Spleen (tissue), 11 donors: ENCODE measurements around the gene SLC23A3. TPM values are rescaled to one million over a fixed set of nuclear protein-coding genes. Genes with fewer than 3 reads are reported as not detected.

ENCODE experiments used
- DNase-seq: peaks from one replicate; pipeline ENCODE4 v3.0.0-alpha.2; 2020
- H3K27ac ChIP-seq, 8 donors: fragments of 200-600 bp; sonication (generic) in 7 of 8; 1 replicate in 4 of 8; 2 replicates in 4 of 8; pipeline versions ENCODE4 v1.5.0 to v1.8.0; 2016 to 2021; ENCODE audit warnings: inconsistent platforms in 4 of 8, mild to moderate bottlenecking in 4 of 8, moderate library complexity in 1 of 8
- H3K27me3 ChIP-seq, 7 donors: fragments of 200-600 bp; sonication (generic) in 6 of 7; replicated peaks in 1 of 7; 1 replicate in 4 of 7; 2 replicates in 3 of 7; pipeline versions ENCODE4 v1.5.0 to v1.8.0; 2016 to 2021; ENCODE audit warnings: inconsistent platforms in 3 of 7, mild to moderate bottlenecking in 1 of 7
- H3K36me3 ChIP-seq, 6 donors: fragments of 200-600 bp; sonication (generic) in 5 of 6; 1 replicate in 4 of 6; 2 replicates in 2 of 6; pipeline versions ENCODE4 v1.5.0 to v1.8.0; 2016 to 2021; ENCODE audit warnings: inconsistent platforms in 2 of 6
- H3K4me1 ChIP-seq, 6 donors: fragments of 200-600 bp; sonication (generic) in 5 of 6; 1 replicate in 3 of 6; 2 replicates in 3 of 6; pipeline versions ENCODE4 v1.5.0 to v1.8.0; 2016 to 2021; ENCODE audit warnings: inconsistent platforms in 3 of 6
- H3K4me3 ChIP-seq, 8 donors: fragments of 200-600 bp; sonication (generic) in 7 of 8; 1 replicate in 4 of 8; 2 replicates in 4 of 8; pipeline versions ENCODE4 v1.5.0 to v1.8.0; 2016 to 2021; ENCODE audit warnings: inconsistent platforms in 4 of 8, mild to moderate bottlenecking in 4 of 8, moderate library complexity in 2 of 8
- H3K9me3 ChIP-seq, 8 donors: fragments of 200-600 bp; sonication (generic) in 7 of 8; 1 replicate in 4 of 8; 2 replicates in 4 of 8; pipeline versions ENCODE4 v1.5.0 to v1.8.0; 2016 to 2021; ENCODE audit warnings: inconsistent platforms in 4 of 8
- CTCF ChIP-seq, 11 experiments: fragments of 200-600 bp in 7 of 11; fragments of 450-650 bp in 4 of 11; sonication (generic) in 4 of 11; IDR thresholded peaks in 8 of 11; conservative IDR thresholded peaks in 3 of 11; 1 replicate in 7 of 11; 2 replicates in 4 of 11; pipeline versions ENCODE4 v1.4.0 to v1.8.0; 2016 to 2021; ENCODE audit warnings: antibody characterized with exemption in 11 of 11, inconsistent platforms in 4 of 11, mild to moderate bottlenecking in 1 of 11
- POLR2A ChIP-seq, 3 donors: fragments of 450-650 bp; IDR thresholded peaks; one replicate each; pipeline ENCODE4 v1.5.1; 2017; ENCODE audit warnings: antibody characterized with exemption in 3 of 3, mild to moderate bottlenecking in 1 of 3
- POLR2AphosphoS5 ChIP-seq, 3 donors: sonication (generic); formaldehyde crosslinking; IDR thresholded peaks; one replicate each; pipeline ENCODE4 v1.5.1; 2017; ENCODE audit warnings: antibody characterized with exemption in 3 of 3
- WGBS, 5 donors: extraction: QIAGEN DNeasy Blood & Tissue Kit in 3 of 5; methylation state at CpG; one replicate each; pipeline versions ENCODE4 v1.1.5 to v1.1.7; 2013 to 2018; 5-methylcytosine and 5-hydroxymethylcytosine counted together
- intact Hi-C: fragments of 100-400 bp; cut with DNase I; formaldehyde crosslinking; loops from one replicate; pipeline ENCODE4 v1.15.0; 2023; ENCODE audit warnings: low total_unique reads
- polyA plus RNA-seq, 3 donors: library from polyadenylated mRNA; stranded (reverse); fragments of 200-250 nt; gene quantifications; one replicate each; pipeline ENCODE4 v1.2.1, GENCODE V29; 2013
- total RNA-seq, 7 donors: library from RNA; depleted of rRNA in 3 of 7; stranded (reverse); fragments of >200 nt in 3 of 7; fragmentation: NEBNext Ultra II Directional in 4 of 7; extraction: Animal tissue kit (Norgen Biotek cat#: 25700) in 4 of 7; gene quantifications; one replicate each; pipeline versions ENCODE4 v1.1.0 to v1.2.1, GENCODE V29; 2016 to 2021
- donor health status: healthy with polysubstance abuse.
- donor health status: DM: no; HTN: no; CAD: no; lungs with moderate emphysema.
- donor health status: DM: no; HTN: no; CAD: no.
- donor health status: Bipolar disorder and iron deficiency.
- donor health status: healthy.
- donor health status: DM: no; HTN: no; CAD: no.
- donor health status: DM: yes; HTN: yes; CAD: no.

SLC23A3 gene
- total and polyA plus RNA-seq, 10 donors: 1.2 to 5.0 (median 3.0) TPM

- Histone ChIP-seq H3K27ac (no peak overlapping the region), H3K4me3 (no peak overlapping the region), H3K27me3 (no peaks in the 10 kb centered on the region), H3K4me1 (no peaks in the 10 kb centered on the region), H3K36me3 (peaks cover 0 to 98% (median 81%) of the 10 kb centered on the region in 6 donors), H3K9me3 (no peaks in the 10 kb centered on the region)
- 84 to 91% (median 87%) methylated on average over 4 to 6 of the region's 6 CpGs for WGBS, 5 donors
- TF ChIP-seq POLR2AphosphoS5 (IDR thresholded peaks at IDR 0.05) (no peak), POLR2A (IDR thresholded peaks at IDR 0.05) (no peak), CTCF (IDR thresholded peaks at IDR 0.05 in 8 of 11, conservative IDR thresholded peaks at IDR 0.05 in 3 of 11) (no peak)
- DNase-seq: no peak
- intact Hi-C loops: no loop called here
Measured at GRCh38 chr2:219142329-219142728, 27.5 kb downstream of the SLC23A3 start.

- TF ChIP-seq POLR2AphosphoS5 (IDR thresholded peaks at IDR 0.05) (no peak), POLR2A (IDR thresholded peaks at IDR 0.05) (no peak), CTCF (IDR thresholded peaks at IDR 0.05 in 8 of 11, conservative IDR thresholded peaks at IDR 0.05 in 3 of 11) (no peak)
- H3K27me3 ChIP-seq: no peaks in the 10 kb centered on the region
- no peak overlapping the region for H3K4me3 ChIP-seq
- H3K36me3 ChIP-seq: peaks cover 0 to 89% (median 65%) of the 10 kb centered on the region in 6 donors
- intact Hi-C loops: no loop called here
- no peak overlapping the region for H3K27ac ChIP-seq
- DNase-seq: no peak
- WGBS, 5 donors: 88 to 98% (median 94%) methylated on average over 3 of the region's 3 CpGs
- H3K9me3 ChIP-seq: no peaks in the 10 kb centered on the region
- no peaks in the 10 kb centered on the region for H3K4me1 ChIP-seq
Measured at GRCh38 chr2:219140722-219141121, 29.1 kb downstream of the SLC23A3 start.

GRCh38 chr2:219133976-219134375, 35.9 kb downstream of the SLC23A3 start:
- WGBS, 5 donors: 60 to 88% (median 71%) methylated on average over 4 of the region's 4 CpGs

GRCh38 chr2:219131744-219132143, 38.1 kb downstream of the SLC23A3 start:
- TF ChIP-seq POLR2AphosphoS5 (IDR thresholded peaks at IDR 0.05): no peak
- no peak for TF ChIP-seq CTCF (IDR thresholded peaks at IDR 0.05 in 8 of 11, conservative IDR thresholded peaks at IDR 0.05 in 3 of 11)
- no peak for TF ChIP-seq POLR2A (IDR thresholded peaks at IDR 0.05)
- Histone ChIP-seq H3K4me1 (no peaks in the 10 kb centered on the region), H3K27ac (no peak overlapping the region), H3K4me3 (no peak overlapping the region), H3K9me3 (no peaks in the 10 kb centered on the region), H3K27me3 (no peaks in the 10 kb centered on the region), H3K36me3 (peaks cover 0 to 30% (median 0%) of the 10 kb centered on the region in 6 donors)
- intact Hi-C loops: no loop called here
- WGBS, 5 donors: 91 to 95% (median 92%) methylated on average over 4 of the region's 4 CpGs
- DNase-seq: no peak

More at GRCh38 chr2:219133976-219134375, 35.9 kb downstream of the SLC23A3 start:
- Histone ChIP-seq H3K27me3 (no peaks in the 10 kb centered on the region), H3K36me3 (peaks cover 0 to 43% (median 2%) of the 10 kb centered on the region in 6 donors), H3K27ac (no peak overlapping the region), H3K4me3 (no peak overlapping the region), H3K9me3 (no peaks in the 10 kb centered on the region), H3K4me1 (no peaks in the 10 kb centered on the region)
- no peak for TF ChIP-seq CTCF (IDR thresholded peaks at IDR 0.05 in 8 of 11, conservative IDR thresholded peaks at IDR 0.05 in 3 of 11)
- TF ChIP-seq POLR2AphosphoS5 (IDR thresholded peaks at IDR 0.05): no peak
- no peak for TF ChIP-seq POLR2A (IDR thresholded peaks at IDR 0.05)
- intact Hi-C loops: no loop called here
- DNase-seq: no peak
